Measurements from ENCODE around the gene DYSF.

DNA sequence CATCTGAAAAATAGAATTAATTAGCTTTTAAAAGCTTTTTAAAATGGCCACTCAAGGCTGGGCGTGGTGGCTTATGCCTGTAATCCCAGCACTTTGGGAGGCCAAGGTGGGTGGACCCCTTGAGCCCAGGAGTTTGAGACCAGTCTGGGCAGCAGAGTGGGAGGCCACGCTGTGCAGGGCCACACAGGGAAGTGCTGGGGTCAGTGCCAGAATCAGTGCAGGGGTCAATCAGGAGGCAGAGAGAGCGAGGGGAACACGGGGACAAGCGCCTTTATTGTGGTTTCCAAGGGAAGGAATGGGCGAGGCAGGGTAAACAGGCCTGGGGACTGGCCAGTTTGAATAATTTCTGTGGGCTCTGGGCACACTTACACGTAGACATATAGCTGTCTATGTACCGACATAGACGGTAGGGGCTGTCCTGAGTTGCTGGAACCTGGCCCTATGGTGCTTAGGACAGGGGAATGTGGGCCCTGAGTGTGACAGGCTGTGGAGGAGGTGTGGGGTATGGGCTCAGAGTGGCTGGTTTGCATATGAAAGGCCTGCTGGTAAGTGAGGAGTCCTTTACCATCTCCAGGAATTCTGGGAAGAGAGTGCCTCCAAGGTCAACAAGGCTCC lies 42.9 kb downstream of the DYSF start:
- no peak for TF ChIP-seq EZH2phosphoT487 (IDR thresholded peaks at IDR 0.05; ENCODE audit: borderline replicate concordance, low read length)
- TF ChIP-seq, protein P1, sequence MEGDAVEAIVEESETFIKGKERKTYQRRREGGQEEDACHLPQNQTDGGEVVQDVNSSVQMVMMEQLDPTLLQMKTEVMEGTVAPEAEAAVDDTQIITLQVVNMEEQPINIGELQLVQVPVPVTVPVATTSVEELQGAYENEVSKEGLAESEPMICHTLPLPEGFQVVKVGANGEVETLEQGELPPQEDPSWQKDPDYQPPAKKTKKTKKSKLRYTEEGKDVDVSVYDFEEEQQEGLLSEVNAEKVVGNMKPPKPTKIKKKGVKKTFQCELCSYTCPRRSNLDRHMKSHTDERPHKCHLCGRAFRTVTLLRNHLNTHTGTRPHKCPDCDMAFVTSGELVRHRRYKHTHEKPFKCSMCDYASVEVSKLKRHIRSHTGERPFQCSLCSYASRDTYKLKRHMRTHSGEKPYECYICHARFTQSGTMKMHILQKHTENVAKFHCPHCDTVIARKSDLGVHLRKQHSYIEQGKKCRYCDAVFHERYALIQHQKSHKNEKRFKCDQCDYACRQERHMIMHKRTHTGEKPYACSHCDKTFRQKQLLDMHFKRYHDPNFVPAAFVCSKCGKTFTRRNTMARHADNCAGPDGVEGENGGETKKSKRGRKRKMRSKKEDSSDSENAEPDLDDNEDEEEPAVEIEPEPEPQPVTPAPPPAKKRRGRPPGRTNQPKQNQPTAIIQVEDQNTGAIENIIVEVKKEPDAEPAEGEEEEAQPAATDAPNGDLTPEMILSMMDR (IDR thresholded peaks at IDR 0.05; ENCODE audit: low read depth, low read length, poor library complexity, severe bottlenecking), result no peak
